HUES48 (cell line): ENCODE results near the gene MS4A13.
"Not testable (repeated sequence)": the region's sequence is repeated elsewhere in the genome, so short reads cannot be mapped to it uniquely, and the experiment has no call there.

ENCODE experiments used
- H3K27ac ChIP-seq: one replicate; pipeline ENCODE4 v1.7.0; 2013; ENCODE audit warnings: low read depth, low read length, inconsistent platforms
- H3K27me3 ChIP-seq: 2 replicates; pipeline ENCODE4 v1.6.1; 2013; ENCODE audit warnings: mild to moderate bottlenecking, low read length; ENCODE audit not compliant: control insufficient read depth, insufficient read depth
- H3K36me3 ChIP-seq: 2 replicates; pipeline ENCODE4 v1.6.1; 2013; ENCODE audit warnings: low read length; ENCODE audit not compliant: control insufficient read depth, insufficient read depth
- H3K4me1 ChIP-seq: 2 replicates; pipeline ENCODE4 v1.6.1; 2013; ENCODE audit warnings: mild to moderate bottlenecking, low read length; ENCODE audit not compliant: control insufficient read depth, insufficient read depth
- H3K4me3 ChIP-seq: 2 replicates; pipeline ENCODE4 v1.5.1; 2013; ENCODE audit warnings: mild to moderate bottlenecking, low read depth, low read length
- H3K9ac ChIP-seq: 2 replicates; pipeline ENCODE4 v1.6.1; 2013; ENCODE audit warnings: mild to moderate bottlenecking, low read depth, low read length, moderate library complexity
- H3K9me3 ChIP-seq: 2 replicates; pipeline ENCODE4 v1.6.1; 2013; ENCODE audit warnings: low read length; ENCODE audit not compliant: control insufficient read depth, insufficient read depth

Gene MS4A13

DNA sequence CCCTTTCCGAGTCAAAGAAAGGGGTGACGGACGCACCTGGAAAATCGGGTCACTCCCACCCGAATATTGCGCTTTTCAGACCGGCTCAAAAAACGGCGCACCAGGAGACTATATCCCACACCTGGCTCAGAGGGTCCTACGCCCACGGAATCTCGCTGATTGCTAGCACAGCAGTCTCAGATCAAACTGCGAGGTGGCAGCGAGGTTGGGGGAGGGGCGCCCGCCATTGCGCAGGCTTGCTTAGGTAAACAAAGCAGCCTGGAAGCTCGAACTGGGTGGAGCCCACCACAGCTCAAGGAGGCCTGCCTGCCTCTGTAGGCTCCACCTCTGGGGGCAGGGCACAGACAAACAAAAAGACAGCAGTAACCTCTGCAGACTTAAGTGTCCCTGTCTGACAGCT is 17.2 kb downstream of the MS4A13 start:
- H3K27ac ChIP-seq, H3K36me3 ChIP-seq, H3K9ac ChIP-seq, H3K27me3 ChIP-seq, H3K4me3 ChIP-seq: not testable (repeated sequence)
- Histone ChIP-seq H3K4me1 (peaks cover 15% of the 10 kb centered on the region), H3K9me3 (peaks cover 18% of the 10 kb centered on the region)

DNA sequence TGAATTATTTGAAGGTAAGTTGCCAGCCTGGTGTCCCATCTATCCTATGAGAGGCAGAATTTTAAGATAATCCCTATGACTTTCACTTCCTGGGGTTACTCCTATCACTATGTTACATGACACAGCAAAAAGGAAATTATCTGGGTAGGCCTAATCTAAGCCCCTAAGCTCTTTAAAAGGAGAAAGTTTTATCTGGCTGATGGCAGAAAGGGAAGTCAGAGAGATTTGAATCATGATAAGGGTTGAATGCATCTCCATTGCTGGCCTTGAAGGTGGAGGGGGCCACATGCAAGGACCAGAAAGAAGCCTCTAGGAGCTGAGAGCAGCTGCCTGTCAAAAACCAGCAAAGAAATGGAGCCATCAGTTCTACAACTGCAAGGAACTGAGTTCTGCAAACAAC is 23.4 kb downstream of the MS4A13 start:
- not testable (repeated sequence) for H3K4me3 ChIP-seq, H3K27me3 ChIP-seq, H3K9ac ChIP-seq, H3K9me3 ChIP-seq, H3K4me1 ChIP-seq, H3K36me3 ChIP-seq, H3K27ac ChIP-seq

DNA sequence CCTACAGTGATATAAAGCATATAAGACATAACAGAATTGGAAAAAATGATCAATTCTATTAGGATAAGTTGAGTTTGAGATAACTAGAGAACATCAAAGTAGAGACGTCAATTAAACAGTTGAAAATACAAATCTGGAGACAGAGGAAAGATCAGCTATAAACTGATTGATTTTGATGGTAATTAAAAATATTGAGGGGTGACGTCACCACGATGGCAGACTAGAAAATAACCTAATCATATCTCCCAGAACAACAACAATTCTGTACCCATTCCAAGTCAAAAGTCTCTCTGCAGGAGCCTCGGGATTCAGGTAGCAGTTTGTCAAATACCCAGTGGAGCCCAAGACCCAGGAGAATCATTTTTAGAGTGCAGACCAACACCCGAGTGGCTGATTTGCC is 28.9 kb downstream of the MS4A13 start:
- Histone ChIP-seq H3K9me3 (0 out of 2 replicates have a peak, but pooled peaks cover 6% of the 10 kb centered on the region), H3K27me3 (no peaks in the 10 kb centered on the region), H3K36me3 (no peaks in the 10 kb centered on the region), H3K4me1 (no peaks in the 10 kb centered on the region), H3K9ac (no peak overlapping the region), H3K27ac (no peak overlapping the region), H3K4me3 (no peak overlapping the region)

DNA sequence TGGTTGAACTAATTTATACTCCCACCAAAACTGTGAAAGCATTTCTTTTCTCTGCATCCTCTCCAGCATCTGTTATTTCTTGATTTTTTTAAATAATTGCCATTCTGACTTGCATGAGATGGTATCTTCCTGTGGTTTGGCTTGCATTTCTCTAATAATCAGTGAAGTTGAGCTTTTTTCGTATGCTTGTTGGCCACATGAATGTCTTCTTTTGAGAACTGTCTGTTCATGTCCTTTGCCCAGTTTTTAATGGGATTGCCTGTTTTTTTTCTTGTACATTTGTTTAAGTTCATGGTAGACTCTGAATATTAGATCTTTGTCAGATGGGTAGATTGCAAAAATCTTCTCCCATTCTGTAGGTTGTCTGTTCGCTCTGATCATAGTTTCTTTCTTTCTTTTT is 46.1 kb downstream of the MS4A13 start:
- peaks cover 24% of the 10 kb centered on the region for H3K9me3 ChIP-seq
- H3K27me3 ChIP-seq = no peaks in the 10 kb centered on the region
- H3K36me3 ChIP-seq = no peaks in the 10 kb centered on the region
- no peak overlapping the region for H3K9ac ChIP-seq
- H3K4me3 ChIP-seq = no peak overlapping the region
- no peaks in the 10 kb centered on the region for H3K4me1 ChIP-seq
- H3K27ac ChIP-seq = no peak overlapping the region

DNA sequence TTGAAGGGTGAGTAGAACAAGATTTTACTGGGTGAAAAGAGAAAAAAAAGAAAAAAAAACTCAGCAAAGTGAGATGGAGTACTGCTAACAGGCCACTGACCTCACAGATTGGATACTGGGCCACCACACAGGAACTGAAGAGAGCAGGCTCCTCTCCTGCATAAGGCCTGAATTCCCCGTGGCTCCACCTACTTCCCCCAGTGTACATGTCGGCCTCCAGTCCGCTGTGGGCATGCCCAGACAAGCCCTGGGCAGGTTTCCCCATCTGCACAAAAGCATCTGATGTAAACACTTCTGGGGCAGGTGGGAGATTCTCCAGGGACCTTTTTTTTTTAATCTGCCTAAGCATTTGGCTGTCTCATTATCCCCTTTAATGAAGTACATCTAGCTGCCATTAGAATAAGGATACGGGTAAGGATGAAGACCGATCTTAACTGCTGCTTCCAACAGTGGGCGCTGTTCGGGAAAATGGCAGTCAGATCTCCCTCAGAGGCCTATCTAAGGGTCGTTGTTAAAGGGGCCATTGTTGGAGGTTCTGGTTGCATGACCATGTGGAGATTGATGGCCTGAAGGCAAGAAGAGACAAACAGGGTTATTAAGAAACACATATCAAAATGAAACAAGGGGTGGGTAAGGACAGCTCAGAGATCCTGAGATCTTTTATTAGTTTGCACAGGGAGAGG is 48.5 kb downstream of the MS4A13 start:
- H3K27ac ChIP-seq = no peak overlapping the region
- H3K9ac ChIP-seq = no peak overlapping the region
- peaks cover 21% of the 10 kb centered on the region for H3K9me3 ChIP-seq
- no peaks in the 10 kb centered on the region for H3K4me1 ChIP-seq
- H3K36me3 ChIP-seq = no peaks in the 10 kb centered on the region
- H3K27me3 ChIP-seq = no peaks in the 10 kb centered on the region
- no peak overlapping the region for H3K4me3 ChIP-seq

DNA sequence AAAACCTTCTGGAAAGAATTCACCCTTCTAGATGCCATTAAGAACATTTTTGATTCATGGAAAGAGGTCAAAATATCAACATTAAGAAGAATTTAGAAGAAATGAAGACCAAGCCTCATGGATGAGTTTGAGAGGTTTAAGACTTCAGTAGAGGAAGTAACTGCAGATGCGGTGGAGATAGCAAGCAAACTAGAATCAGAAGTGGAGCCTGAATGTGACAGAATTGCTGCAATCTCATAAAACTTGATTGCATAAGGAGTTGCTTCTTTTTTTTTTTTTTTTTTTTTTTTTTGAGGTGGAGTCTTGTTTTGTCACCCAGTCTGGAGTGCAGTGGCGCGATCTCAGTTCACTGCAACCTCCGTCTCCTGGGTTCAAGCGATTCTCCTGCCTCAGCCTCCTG is 51.6 kb downstream of the MS4A13 start:
- H3K4me3 ChIP-seq = no peak overlapping the region
- no peaks in the 10 kb centered on the region for H3K27me3 ChIP-seq
- H3K4me1 ChIP-seq = no peaks in the 10 kb centered on the region
- no peak overlapping the region for H3K9ac ChIP-seq
- H3K27ac ChIP-seq = no peak overlapping the region
- no peaks in the 10 kb centered on the region for H3K36me3 ChIP-seq
- peaks cover 18% of the 10 kb centered on the region for H3K9me3 ChIP-seq

DNA sequence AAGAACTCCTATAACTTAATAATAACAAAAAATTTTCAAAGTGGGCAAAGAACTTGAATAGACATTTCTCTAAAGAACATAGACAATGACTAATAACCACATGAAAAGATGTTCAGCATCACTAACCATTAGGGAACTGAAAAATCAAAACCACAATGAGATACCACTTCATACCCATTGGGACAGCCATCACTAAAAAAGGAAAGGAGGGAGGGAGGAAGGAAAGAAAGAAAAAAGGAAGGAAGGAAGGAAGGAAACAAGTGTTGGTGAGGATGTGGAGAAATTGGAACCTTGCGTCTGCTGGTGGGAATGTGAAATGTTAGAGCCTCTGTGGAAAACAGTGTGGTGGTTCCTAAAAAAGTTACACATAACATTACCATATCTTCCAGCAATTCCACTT is 55.8 kb downstream of the MS4A13 start:
- H3K9me3 ChIP-seq = no peaks in the 10 kb centered on the region
- no peak overlapping the region for H3K4me3 ChIP-seq
- H3K4me1 ChIP-seq = no peaks in the 10 kb centered on the region
- no peaks in the 10 kb centered on the region for H3K27me3 ChIP-seq
- no peak overlapping the region for H3K27ac ChIP-seq
- H3K9ac ChIP-seq = no peak overlapping the region
- H3K36me3 ChIP-seq = no peaks in the 10 kb centered on the region

DNA sequence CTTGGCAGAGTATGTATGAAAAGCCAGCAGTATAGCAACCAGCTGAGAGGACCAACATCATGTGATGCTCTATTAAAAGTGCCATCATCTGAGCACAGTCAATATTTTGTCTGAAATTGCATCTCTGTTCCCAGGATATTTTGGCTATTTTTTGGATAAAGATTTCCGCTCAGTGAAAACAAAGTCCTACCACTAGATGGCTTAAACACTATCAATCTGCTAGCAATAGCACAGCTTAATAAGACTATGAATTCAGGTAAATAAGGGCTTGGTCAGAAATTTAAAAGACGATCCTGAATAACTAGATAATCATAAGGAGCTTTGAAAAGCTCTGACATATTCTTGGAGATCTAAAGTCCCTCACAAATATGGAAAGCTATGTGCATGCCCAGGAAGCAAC is 74.4 kb downstream of the MS4A13 start:
- Histone ChIP-seq H3K4me1 (no peaks in the 10 kb centered on the region), H3K9me3 (no peaks in the 10 kb centered on the region), H3K36me3 (no peaks in the 10 kb centered on the region), H3K27ac (no peak overlapping the region), H3K9ac (no peak overlapping the region), H3K27me3 (no peaks in the 10 kb centered on the region), H3K4me3 (no peak overlapping the region)
